B cell (primary cell): ENCODE measurements around the gene PTPRO. TPM values are rescaled to one million over a fixed set of nuclear protein-coding genes. Genes with fewer than 3 reads are reported as not detected.
A peak's percentile ranks its signal among the peaks of the same experiment; 100 is the strongest.

ENCODE experiments used
- ATAC-seq: fragments of 200-7000 bp; cut with Tn5 transposase; one replicate; pipeline ENCODE4 v1.10.0; 2021; ENCODE audit warnings: low read depth, mild to moderate bottlenecking, moderate number of reproducible peaks, moderate library complexity
- CTCF ChIA-PET: fragments of 350-600 bp; sonication (Branson Sonifier 250); formaldehyde crosslinking; loops from one replicate; lab custom pipeline; 2021; ENCODE audit warnings: antibody characterized with exemption, inconsistent platforms; lab: Charles Lee
- POLR2A ChIA-PET: fragments of 350-600 bp; sonication (Branson Sonifier 250); formaldehyde crosslinking; loops from one replicate; lab custom pipeline; 2021; ENCODE audit warnings: antibody characterized with exemption; lab: Charles Lee
- DNase-seq: peaks from one replicate; pipeline ENCODE4 v3.0.0; 2013
- H2AFZ ChIP-seq: 2 replicates; pipeline ENCODE4 v1.6.1; 2012; ENCODE audit warnings: mild to moderate bottlenecking, low read depth, low read length; ENCODE audit not compliant: insufficient read depth, poor library complexity, severe bottlenecking
- H3K27ac ChIP-seq, 2 donors: 1 replicate in 1 of 2; 2 replicates in 1 of 2; pipeline ENCODE4 v1.5.1; 2012 to 2013; ENCODE audit warnings: low read length in 2 of 2, mild to moderate bottlenecking in 2 of 2, moderate library complexity in 1 of 2
- H3K27me3 ChIP-seq, 4 experiments: fragments of 200-600 bp in 1 of 4; sonication (generic) in 1 of 4; replicated peaks in 1 of 4; 1 replicate in 2 of 4; 2 replicates in 2 of 4; pipeline versions ENCODE4 v1.6.1 to v1.7.0; 2013 to 2016; ENCODE audit warnings: low read length in 3 of 4, mild to moderate bottlenecking in 2 of 4, mixed read lengths in 1 of 4, moderate library complexity in 1 of 4; ENCODE audit not compliant: insufficient read depth in 4 of 4, control insufficient read depth in 3 of 4; ENCODE audit errors: control extremely low read depth in 1 of 4
- H3K36me3 ChIP-seq, 2 experiments: replicated peaks in 1 of 2; 1 replicate in 1 of 2; 2 replicates in 1 of 2; pipeline versions ENCODE4 v1.6.1 to v1.7.1; 2013; ENCODE audit warnings: low read length in 1 of 2; ENCODE audit not compliant: insufficient read depth in 2 of 2, control insufficient read depth in 1 of 2; ENCODE audit errors: control extremely low read depth in 1 of 2, extremely low read depth in 1 of 2
- H3K4me1 ChIP-seq, 2 donors: fragments of 200-600 bp in 1 of 2; sonication (generic) in 1 of 2; 1 replicate in 1 of 2; 2 replicates in 1 of 2; pipeline versions ENCODE4 v1.5.1 to v1.6.1; 2013 to 2017; ENCODE audit warnings: low read length in 2 of 2; ENCODE audit not compliant: control insufficient read depth in 2 of 2, insufficient read depth in 2 of 2
- H3K4me2 ChIP-seq: replicated peaks from 2 replicates; pipeline ENCODE3; 2012; ENCODE audit warnings: mild to moderate bottlenecking, low read depth, low read length; ENCODE audit not compliant: poor library complexity, severe bottlenecking
- H3K4me3 ChIP-seq, 5 experiments: fragments of 200-600 bp in 1 of 5; sonication (generic) in 1 of 5; 1 replicate in 3 of 5; 2 replicates in 2 of 5; pipeline versions ENCODE4 v1.5.1 to v1.7.0; 2011 to 2016; ENCODE audit warnings: low read length in 4 of 5, mild to moderate bottlenecking in 4 of 5, low read depth in 2 of 5, control low read depth in 1 of 5, moderate library complexity in 1 of 5; ENCODE audit not compliant: insufficient read depth in 1 of 5; ENCODE audit errors: control extremely low read depth in 1 of 5, extremely low read depth in 1 of 5
- H3K79me2 ChIP-seq: fragments of 200-600 bp; sonication (generic); one replicate; pipeline ENCODE4 v1.6.0; 2016; ENCODE audit warnings: low read length; ENCODE audit not compliant: control insufficient read depth, insufficient read depth
- H3K9ac ChIP-seq: fragments of 200-600 bp; sonication (generic); 2 replicates; pipeline ENCODE4 v1.6.1; 2017; ENCODE audit warnings: mild to moderate bottlenecking, low read length, moderate library complexity
- H3K9me3 ChIP-seq, 3 donors: one replicate each; pipeline versions ENCODE4 v1.6.1 to v1.7.1; 2013; ENCODE audit warnings: low read length in 2 of 3; ENCODE audit not compliant: control insufficient read depth in 2 of 3, insufficient read depth in 1 of 3; ENCODE audit errors: control extremely low read depth in 1 of 3
- H4K20me1 ChIP-seq: 2 replicates; pipeline ENCODE4 v1.6.0; 2012; ENCODE audit warnings: mild to moderate bottlenecking, low read length; ENCODE audit not compliant: insufficient read depth, control insufficient read depth, poor library complexity, severe bottlenecking
- H3K27ac Mint-ChIP-seq: one replicate; pipeline ENCODE4 v1.8.0; 2021; ENCODE audit warnings: mixed read lengths
- H3K27me3 Mint-ChIP-seq: one replicate; pipeline ENCODE4 v1.8.0; 2021; ENCODE audit warnings: mixed read lengths
- H3K4me1 Mint-ChIP-seq: one replicate; pipeline ENCODE4 v1.8.0; 2021; ENCODE audit warnings: mixed read lengths
- H3K4me3 Mint-ChIP-seq: one replicate; pipeline ENCODE4 v1.8.0; 2021; ENCODE audit warnings: mixed read lengths
- H3K9me3 Mint-ChIP-seq: one replicate; pipeline ENCODE4 v1.8.0; 2022; ENCODE audit warnings: mixed read lengths; ENCODE audit not compliant: insufficient read depth
- EZH2 ChIP-seq: IDR thresholded peaks from 2 replicates; pipeline ENCODE4 v1.6.1; 2012; ENCODE audit warnings: borderline replicate concordance, low read depth, mild to moderate bottlenecking, moderate library complexity, low read length; ENCODE audit not compliant: insufficient read depth, poor library complexity, severe bottlenecking
- WGBS: methylation state at CpG from one replicate; pipeline ENCODE4 v1.1.5; 2013; ENCODE audit warnings: missing lambda C conversion rate; ENCODE audit not compliant: insufficient coverage; 5-methylcytosine and 5-hydroxymethylcytosine counted together
- intact Hi-C: fragments of 100-400 bp; cut with micrococcal nuclease; formaldehyde crosslinking; loops from one replicate; pipeline ENCODE4 v1.10.0; 2022
- polyA minus RNA-seq: library from RNA; depleted of rRNA, polyadenylated mRNA; stranded (reverse); fragments of >200 nt; gene quantifications from 2 replicates; pipeline ENCODE4 v1.2.3, GENCODE V29; 2012
- polyA plus RNA-seq: library from polyadenylated mRNA; depleted of rRNA; stranded (reverse); fragments of >200 nt; gene quantifications from 2 replicates; pipeline ENCODE4 v1.2.3, GENCODE V29; 2012
- total RNA-seq, 2 donors: library from RNA; stranded (reverse); fragments of 120-200 nt in 1 of 2; gene quantifications; 1 replicate in 1 of 2; 2 replicates in 1 of 2; pipeline versions ENCODE4 v1.2.3 to v1.2.4, GENCODE V29; 2013 to 2022
- TF ChIP-seq, protein P1 (sequence below): fragments of 200-600 bp; IDR thresholded peaks from one replicate; pipeline ENCODE4 v1.8.0; 2022; ENCODE audit warnings: antibody characterized with exemption, mild to moderate bottlenecking

PTPRO gene
- total RNA-seq (17.8 and 23.1 TPM in 2 replicates), polyA plus RNA-seq (17.0 and 23.6 TPM in 2 replicates), polyA minus RNA-seq (18.5 and 29.0 TPM in 2 replicates)
- 38.4 TPM for total RNA-seq (2013)

DNA sequence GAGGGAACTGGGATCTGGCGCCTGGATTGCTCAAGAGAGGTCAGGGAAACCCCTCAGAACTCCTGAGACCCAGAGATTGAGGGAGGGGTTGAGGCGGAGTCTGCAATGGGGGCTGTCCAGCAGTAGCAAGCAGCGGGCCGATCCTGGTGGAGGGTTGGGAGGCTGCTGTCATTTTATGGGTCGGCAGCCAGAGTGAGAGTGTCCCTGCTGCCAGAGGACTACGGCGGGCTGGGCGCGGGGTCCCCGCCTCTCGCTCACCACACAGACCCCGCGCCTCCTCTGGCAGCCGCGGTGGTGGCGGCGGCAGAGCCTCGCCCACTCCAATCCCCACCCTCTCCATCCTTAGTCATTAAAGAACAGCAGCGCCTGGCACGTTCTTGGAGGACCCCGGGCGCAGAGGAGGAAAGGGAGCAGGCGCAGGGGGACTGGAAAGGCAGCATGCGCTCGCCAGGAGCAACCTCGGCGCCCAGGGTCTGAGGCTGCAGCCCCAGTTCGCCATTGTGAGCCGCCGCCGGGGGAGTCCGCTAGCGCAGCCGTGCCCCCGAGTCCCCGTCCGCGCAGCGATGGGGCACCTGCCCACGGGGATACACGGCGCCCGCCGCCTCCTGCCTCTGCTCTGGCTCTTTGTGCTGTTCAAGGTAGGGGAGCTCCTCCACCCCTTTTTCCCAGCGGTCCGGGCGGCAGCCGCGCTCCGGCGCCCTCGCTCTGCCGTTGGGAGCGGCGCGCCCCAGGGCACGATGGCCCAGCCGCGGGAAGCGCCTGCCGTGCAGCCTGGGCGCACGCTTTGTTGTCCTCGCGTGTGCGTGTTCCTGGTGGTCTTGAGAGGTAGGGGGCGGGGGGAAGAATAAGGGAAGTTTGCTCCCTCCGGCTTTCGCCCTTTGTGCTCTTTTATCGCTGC, at the start of gene PTPRO:
Gene PTPRO (plus strand): TSS at position 345 of the 898 bp plus-strand sequence.
- Histone ChIP-seq H3K27ac (no peak within 1 kb of the TSS), H3K36me3 (no peaks in the 10 kb centered on the region), H3K79me2 (no peaks in the 10 kb centered on the region), H3K4me2 (no peak within 1 kb of the TSS), H4K20me1 (no peaks in the 10 kb centered on the region), H3K27me3 (peaks cover 0 to 23% (median 10%) of the 10 kb centered on the region in 4 experiments), H3K9me3 (peaks cover 0 to 1% (median 0%) of the 10 kb centered on the region in 3 donors), H3K4me1 (peaks cover 0 to 3% of the 10 kb centered on the region in 2 donors), H3K9ac (no peak within 1 kb of the TSS), H3K4me3 (no peak within 1 kb of the TSS), H2AFZ (no peak within 1 kb of the TSS)
- Mint-ChIP-seq H3K9me3 (no peaks in the 10 kb centered on the region), H3K4me3 (peak within 1 kb of the TSS; percentile 24), H3K27me3 (peaks cover 49% of the 10 kb centered on the region), H3K4me1 (peaks cover 8% of the 10 kb centered on the region), H3K27ac (no peak within 1 kb of the TSS)
- ATAC-seq (no peak), DNase-seq (no peak)
- no peak for TF ChIP-seq EZH2
- TF ChIP-seq, protein P1, sequence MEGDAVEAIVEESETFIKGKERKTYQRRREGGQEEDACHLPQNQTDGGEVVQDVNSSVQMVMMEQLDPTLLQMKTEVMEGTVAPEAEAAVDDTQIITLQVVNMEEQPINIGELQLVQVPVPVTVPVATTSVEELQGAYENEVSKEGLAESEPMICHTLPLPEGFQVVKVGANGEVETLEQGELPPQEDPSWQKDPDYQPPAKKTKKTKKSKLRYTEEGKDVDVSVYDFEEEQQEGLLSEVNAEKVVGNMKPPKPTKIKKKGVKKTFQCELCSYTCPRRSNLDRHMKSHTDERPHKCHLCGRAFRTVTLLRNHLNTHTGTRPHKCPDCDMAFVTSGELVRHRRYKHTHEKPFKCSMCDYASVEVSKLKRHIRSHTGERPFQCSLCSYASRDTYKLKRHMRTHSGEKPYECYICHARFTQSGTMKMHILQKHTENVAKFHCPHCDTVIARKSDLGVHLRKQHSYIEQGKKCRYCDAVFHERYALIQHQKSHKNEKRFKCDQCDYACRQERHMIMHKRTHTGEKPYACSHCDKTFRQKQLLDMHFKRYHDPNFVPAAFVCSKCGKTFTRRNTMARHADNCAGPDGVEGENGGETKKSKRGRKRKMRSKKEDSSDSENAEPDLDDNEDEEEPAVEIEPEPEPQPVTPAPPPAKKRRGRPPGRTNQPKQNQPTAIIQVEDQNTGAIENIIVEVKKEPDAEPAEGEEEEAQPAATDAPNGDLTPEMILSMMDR, result no peak
- POLR2A ChIA-PET, result no interaction called here
- CTCF ChIA-PET, result no interaction called here
- WGBS, result 4% methylated on average over 66 of the region's 70 CpGs
- intact Hi-C loops, result no loop called here

DNA sequence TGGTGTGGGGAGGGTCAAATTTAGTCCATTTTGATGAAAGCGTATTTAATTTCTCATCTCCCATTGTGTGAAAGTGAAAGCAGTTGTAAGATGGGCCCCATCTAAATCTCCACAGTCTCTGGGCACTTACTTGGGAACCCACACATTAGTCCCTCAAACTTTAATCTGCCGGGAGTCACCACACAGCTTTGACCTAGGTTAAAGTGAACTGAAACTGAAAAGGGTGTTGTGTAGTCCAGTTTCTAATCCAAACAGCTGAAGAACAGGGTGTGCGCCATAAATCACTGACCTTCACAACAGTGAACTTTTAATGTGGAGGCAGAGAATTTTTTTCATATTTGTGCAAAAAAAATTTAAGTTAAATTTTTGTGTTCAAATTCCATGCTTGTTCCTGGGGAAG, 48.4 kb upstream of the PTPRO start:
- no peak overlapping the region for H3K4me3 ChIP-seq
- no CpG with 5 or more reads among the region's 3 CpGs for WGBS
- H3K27ac Mint-ChIP-seq, result no peak overlapping the region
- DNase-seq (no peak), ATAC-seq (no peak)
- intact Hi-C loops, result no loop called here
- H3K4me1 Mint-ChIP-seq, result peaks cover under 1% of the 10 kb centered on the region
- POLR2A ChIA-PET, result no interaction called here
- peaks cover 0 to 4% (median 0%) of the 10 kb centered on the region in 4 experiments for H3K27me3 ChIP-seq
- no peak overlapping the region for H3K4me2 ChIP-seq
- no peaks in the 10 kb centered on the region for H3K36me3 ChIP-seq
- CTCF ChIA-PET, result interaction anchor here (1.1 to 4.0 kb wide), 2 partner anchors 20 to 310 kb away, joined by 3 to 20 read pairs; no protein-coding TSS in a partner anchor
- H3K9me3 Mint-ChIP-seq, result no peaks in the 10 kb centered on the region
- H3K9ac ChIP-seq, result no peak overlapping the region
- H3K9me3 ChIP-seq, result peaks cover 0 to 1% (median 0%) of the 10 kb centered on the region in 3 donors
- peaks cover 10% of the 10 kb centered on the region for H3K27me3 Mint-ChIP-seq
- no peak overlapping the region for H2AFZ ChIP-seq
- no peaks in the 10 kb centered on the region for H4K20me1 ChIP-seq
- TF ChIP-seq, protein P1, result no peak
- TF ChIP-seq EZH2, result no peak
- no peak overlapping the region for H3K27ac ChIP-seq
- H3K4me3 Mint-ChIP-seq, result no peak overlapping the region
- H3K4me1 ChIP-seq, result no peaks in the 10 kb centered on the region
- no peaks in the 10 kb centered on the region for H3K79me2 ChIP-seq
